HepG2 (cell line): ENCODE results near the gene SYNJ2. TPM values are rescaled to one million over a fixed set of nuclear protein-coding genes. Genes with fewer than 3 reads are reported as not detected.

ENCODE experiments used
- ATRX ChIP-seq: sonication (generic); formaldehyde crosslinking; IDR thresholded peaks from 2 replicates; pipeline ENCODE4 v1.4.0; 2020; ENCODE audit warnings: missing genetic modification reagents, borderline replicate concordance
- HNRNPK ChIP-seq: fragments of 200-400 bp; formaldehyde crosslinking; IDR thresholded peaks from 2 replicates; pipeline ENCODE4 v1.6.1; 2018; ENCODE audit warnings: low read length, low read depth, moderate library complexity, mild to moderate bottlenecking; ENCODE audit not compliant: poor library complexity, severe bottlenecking
- IRF2 ChIP-seq: IDR thresholded peaks from 2 replicates; pipeline ENCODE4 v1.6.1; 2018; ENCODE audit warnings: missing genetic modification reagents, missing compliant biosample characterization
- KMT2A ChIP-seq: sonication (generic); formaldehyde crosslinking; IDR thresholded peaks from 2 replicates; pipeline ENCODE4 v1.4.0; 2020; ENCODE audit warnings: missing genetic modification reagents
- MAZ ChIP-seq, 2 experiments: sonication (generic) in 1 of 2; formaldehyde crosslinking in 1 of 2; IDR thresholded peaks; 2 replicates each; pipeline versions ENCODE4 v1.5.0 to v1.6.1; 2012 to 2020; ENCODE audit warnings: low read depth in 2 of 2, mild to moderate bottlenecking in 2 of 2, borderline replicate concordance in 1 of 2, improper control_type of control experiment in 1 of 2, low read length in 1 of 2, missing genetic modification reagents in 1 of 2, moderate library complexity in 1 of 2
- MXI1 ChIP-seq: IDR thresholded peaks from 3 replicates; pipeline ENCODE4 v1.6.1; 2012; ENCODE audit warnings: low read depth, low read length, inconsistent platforms, borderline replicate concordance
- NR2C2 ChIP-seq: sonication (generic); formaldehyde crosslinking; IDR thresholded peaks from 2 replicates; pipeline ENCODE4 v1.4.0; 2020; ENCODE audit warnings: missing genetic modification reagents, mild to moderate bottlenecking, moderate library complexity, borderline replicate concordance
- NR3C1 ChIP-seq: sonication (generic); formaldehyde crosslinking; IDR thresholded peaks from 2 replicates; pipeline ENCODE4 v1.4.0; 2020; ENCODE audit warnings: missing genetic modification reagents
- PCBP1 ChIP-seq: fragments of 200-400 bp; formaldehyde crosslinking; IDR thresholded peaks from 2 replicates; pipeline ENCODE4 v1.6.1; 2017; ENCODE audit warnings: mild to moderate bottlenecking, low read depth, low read length, borderline replicate concordance
- POLR2A ChIP-seq, 2 experiments: IDR thresholded peaks; 2 replicates each; pipeline ENCODE4 v1.6.1; 2011; ENCODE audit warnings: low read depth in 2 of 2, low read length in 2 of 2, mild to moderate bottlenecking in 1 of 2, moderate library complexity in 1 of 2; ENCODE audit not compliant: insufficient read depth in 1 of 2
- RARA ChIP-seq: IDR thresholded peaks from 2 replicates; pipeline ENCODE4 v1.6.1; 2016; ENCODE audit warnings: missing genetic modification reagents, missing compliant biosample characterization
- SIX1 ChIP-seq: sonication (generic); formaldehyde crosslinking; IDR thresholded peaks from 2 replicates; pipeline ENCODE4 v1.4.0; 2020; ENCODE audit warnings: missing genetic modification reagents, borderline replicate concordance
- ZFYVE20 ChIP-seq: sonication (generic); formaldehyde crosslinking; IDR thresholded peaks from 2 replicates; pipeline ENCODE4 v1.8.0; 2023; ENCODE audit warnings: low read depth, mild to moderate bottlenecking, moderate library complexity, missing genetic modification reagents, borderline replicate concordance
- ZNF441 ChIP-seq: sonication (generic); formaldehyde crosslinking; IDR thresholded peaks from 2 replicates; pipeline ENCODE4 v1.7.0; 2021; ENCODE audit warnings: missing genetic modification reagents, borderline replicate concordance
- ZNF670 ChIP-seq: sonication (generic); formaldehyde crosslinking; IDR thresholded peaks from 2 replicates; pipeline ENCODE4 v1.8.0; 2022; ENCODE audit warnings: mild to moderate bottlenecking, missing genetic modification reagents, borderline replicate concordance
- ZNF737 ChIP-seq: sonication (generic); formaldehyde crosslinking; IDR thresholded peaks from 2 replicates; pipeline ENCODE4 v1.5.0; 2020; ENCODE audit warnings: missing genetic modification reagents, mild to moderate bottlenecking, borderline replicate concordance
- ZNF839 ChIP-seq: sonication (generic); formaldehyde crosslinking; IDR thresholded peaks from 2 replicates; pipeline ENCODE4 v1.4.0; 2020; ENCODE audit warnings: missing genetic modification reagents, mild to moderate bottlenecking, borderline replicate concordance
- ZNF891 ChIP-seq: sonication (generic); formaldehyde crosslinking; IDR thresholded peaks from 2 replicates; pipeline ENCODE4 v1.5.0; 2020; ENCODE audit warnings: mild to moderate bottlenecking, missing genetic modification reagents
- polyA plus RNA-seq, 8 experiments: library from polyadenylated mRNA; depleted of rRNA in 3 of 8; stranded (reverse) in 7 of 8; unstranded in 1 of 8; fragments of >200 nt; fragmentation: Illumina TruSeq in 4 of 8; extraction: Trizol in 4 of 8; gene quantifications; 2 replicates each; pipeline versions ENCODE4 v1.2.1 to v1.2.3, GENCODE V29; 2011 to 2016; ENCODE audit warnings: low read depth in 4 of 8, missing spikeins in 1 of 8, mixed read lengths in 1 of 8; ENCODE audit not compliant: insufficient read depth in 1 of 8
- total RNA-seq, 5 experiments: library from RNA; depleted of rRNA; stranded (reverse); fragments of >200 nt; fragmentation: Illumina TruSeq; extraction: Trizol; gene quantifications; 2 replicates each; pipeline ENCODE4 v1.2.3, GENCODE V29; 2016; ENCODE audit warnings: low read depth in 1 of 5
- TF ChIP-seq, protein P1 (sequence below): sonication (generic); formaldehyde crosslinking; IDR thresholded peaks from 2 replicates; pipeline ENCODE4 v1.4.0; 2020; ENCODE audit warnings: mild to moderate bottlenecking, missing genetic modification reagents
- TF ChIP-seq, protein P2 (sequence below): IDR thresholded peaks from 2 replicates; pipeline ENCODE4 v1.6.1; 2016
- TF ChIP-seq, protein P3 (sequence below): sonication (generic); formaldehyde crosslinking; IDR thresholded peaks from 2 replicates; pipeline ENCODE4 v1.9.0; 2021; ENCODE audit warnings: missing genetic modification reagents, borderline replicate concordance
- TF ChIP-seq, protein P4 (sequence below): sonication (generic); formaldehyde crosslinking; IDR thresholded peaks from 2 replicates; pipeline ENCODE4 v1.8.0; 2022; ENCODE audit warnings: mild to moderate bottlenecking, missing genetic modification reagents, borderline replicate concordance

The SYNJ2 gene
- total and polyA plus RNA-seq, 2 of the 13 experiments (the other 11 are each of a cell fraction or from before 2014, with no cell fraction given) = 39.1 to 57.6 TPM

DNA sequence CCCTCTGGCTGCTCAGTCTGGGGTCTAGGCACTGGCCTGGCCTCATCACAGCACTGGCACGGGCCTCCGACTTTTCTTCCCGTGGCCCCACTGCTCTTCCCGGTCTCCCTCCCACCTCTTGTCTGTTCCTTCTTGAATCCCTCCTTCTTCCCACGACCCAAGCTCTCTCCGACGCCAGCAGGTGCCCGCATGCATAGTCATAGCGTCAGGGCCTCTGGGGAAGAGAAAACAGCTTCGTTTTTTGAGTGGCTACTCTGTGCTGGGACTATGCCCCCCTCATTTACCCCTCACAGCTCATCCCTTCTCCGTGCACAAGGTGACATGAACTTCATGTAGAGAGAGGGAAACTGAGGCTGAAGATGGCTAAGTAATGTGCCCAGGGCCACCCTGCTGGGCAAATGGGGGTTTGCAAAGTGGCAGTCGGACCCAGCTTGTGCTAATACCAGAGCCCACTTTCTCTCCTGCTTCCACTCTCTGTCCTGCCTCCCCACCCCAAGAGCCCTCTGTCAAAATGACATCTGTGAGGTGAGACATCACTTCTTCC, 59.2 kb downstream of the SYNJ2 start (continued):
- TF ChIP-seq, protein P1, sequence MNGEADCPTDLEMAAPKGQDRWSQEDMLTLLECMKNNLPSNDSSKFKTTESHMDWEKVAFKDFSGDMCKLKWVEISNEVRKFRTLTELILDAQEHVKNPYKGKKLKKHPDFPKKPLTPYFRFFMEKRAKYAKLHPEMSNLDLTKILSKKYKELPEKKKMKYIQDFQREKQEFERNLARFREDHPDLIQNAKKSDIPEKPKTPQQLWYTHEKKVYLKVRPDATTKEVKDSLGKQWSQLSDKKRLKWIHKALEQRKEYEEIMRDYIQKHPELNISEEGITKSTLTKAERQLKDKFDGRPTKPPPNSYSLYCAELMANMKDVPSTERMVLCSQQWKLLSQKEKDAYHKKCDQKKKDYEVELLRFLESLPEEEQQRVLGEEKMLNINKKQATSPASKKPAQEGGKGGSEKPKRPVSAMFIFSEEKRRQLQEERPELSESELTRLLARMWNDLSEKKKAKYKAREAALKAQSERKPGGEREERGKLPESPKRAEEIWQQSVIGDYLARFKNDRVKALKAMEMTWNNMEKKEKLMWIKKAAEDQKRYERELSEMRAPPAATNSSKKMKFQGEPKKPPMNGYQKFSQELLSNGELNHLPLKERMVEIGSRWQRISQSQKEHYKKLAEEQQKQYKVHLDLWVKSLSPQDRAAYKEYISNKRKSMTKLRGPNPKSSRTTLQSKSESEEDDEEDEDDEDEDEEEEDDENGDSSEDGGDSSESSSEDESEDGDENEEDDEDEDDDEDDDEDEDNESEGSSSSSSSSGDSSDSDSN (CRISPR knock-in tag) = no peak
- TF ChIP-seq SIX1 (CRISPR knock-in tag) (no peak), ZNF839 (CRISPR knock-in tag) (no peak), PCBP1 (no peak), ZNF737 (no peak), KMT2A (CRISPR knock-in tag) (no peak), RARA (CRISPR knock-in tag) (no peak), IRF2 (CRISPR knock-in tag) (no peak), NR3C1 (CRISPR knock-in tag) (no peak), NR2C2 (CRISPR knock-in tag) (no peak), ATRX (CRISPR knock-in tag) (no peak), POLR2A (IDR thresholded peaks at IDR 0.05; ENCODE audit: insufficient read depth in 1 of 2, low read depth in 2 of 2, low read length in 2 of 2) (no peak), ZNF891 (no peak), ZFYVE20 (no peak), ZNF670 (CRISPR knock-in tag) (no peak), MXI1 (no peak), ZNF441 (CRISPR knock-in tag) (no peak), MAZ (IDR thresholded peaks at IDR 0.05; ENCODE audit: borderline replicate concordance, low read depth, low read length) (0 out of 2 replicates have a peak, but pooled peaks have one; percentile 18), MAZ (CRISPR knock-in tag; IDR thresholded peaks at IDR 0.05; ENCODE audit: low read depth) (no peak), HNRNPK (no peak)
- TF ChIP-seq, protein P2, sequence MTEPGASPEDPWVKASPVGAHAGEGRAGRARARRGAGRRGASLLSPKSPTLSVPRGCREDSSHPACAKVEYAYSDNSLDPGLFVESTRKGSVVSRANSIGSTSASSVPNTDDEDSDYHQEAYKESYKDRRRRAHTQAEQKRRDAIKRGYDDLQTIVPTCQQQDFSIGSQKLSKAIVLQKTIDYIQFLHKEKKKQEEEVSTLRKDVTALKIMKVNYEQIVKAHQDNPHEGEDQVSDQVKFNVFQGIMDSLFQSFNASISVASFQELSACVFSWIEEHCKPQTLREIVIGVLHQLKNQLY (CRISPR knock-in tag) = no peak
- TF ChIP-seq, protein P3, sequence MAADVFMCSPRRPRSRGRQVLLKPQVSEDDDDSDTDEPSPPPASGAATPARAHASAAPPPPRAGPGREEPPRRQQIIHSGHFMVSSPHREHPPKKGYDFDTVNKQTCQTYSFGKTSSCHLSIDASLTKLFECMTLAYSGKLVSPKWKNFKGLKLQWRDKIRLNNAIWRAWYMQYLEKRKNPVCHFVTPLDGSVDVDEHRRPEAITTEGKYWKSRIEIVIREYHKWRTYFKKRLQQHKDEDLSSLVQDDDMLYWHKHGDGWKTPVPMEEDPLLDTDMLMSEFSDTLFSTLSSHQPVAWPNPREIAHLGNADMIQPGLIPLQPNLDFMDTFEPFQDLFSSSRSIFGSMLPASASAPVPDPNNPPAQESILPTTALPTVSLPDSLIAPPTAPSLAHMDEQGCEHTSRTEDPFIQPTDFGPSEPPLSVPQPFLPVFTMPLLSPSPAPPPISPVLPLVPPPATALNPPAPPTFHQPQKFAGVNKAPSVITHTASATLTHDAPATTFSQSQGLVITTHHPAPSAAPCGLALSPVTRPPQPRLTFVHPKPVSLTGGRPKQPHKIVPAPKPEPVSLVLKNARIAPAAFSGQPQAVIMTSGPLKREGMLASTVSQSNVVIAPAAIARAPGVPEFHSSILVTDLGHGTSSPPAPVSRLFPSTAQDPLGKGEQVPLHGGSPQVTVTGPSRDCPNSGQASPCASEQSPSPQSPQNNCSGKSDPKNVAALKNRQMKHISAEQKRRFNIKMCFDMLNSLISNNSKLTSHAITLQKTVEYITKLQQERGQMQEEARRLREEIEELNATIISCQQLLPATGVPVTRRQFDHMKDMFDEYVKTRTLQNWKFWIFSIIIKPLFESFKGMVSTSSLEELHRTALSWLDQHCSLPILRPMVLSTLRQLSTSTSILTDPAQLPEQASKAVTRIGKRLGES = no peak
- TF ChIP-seq, protein P4, sequence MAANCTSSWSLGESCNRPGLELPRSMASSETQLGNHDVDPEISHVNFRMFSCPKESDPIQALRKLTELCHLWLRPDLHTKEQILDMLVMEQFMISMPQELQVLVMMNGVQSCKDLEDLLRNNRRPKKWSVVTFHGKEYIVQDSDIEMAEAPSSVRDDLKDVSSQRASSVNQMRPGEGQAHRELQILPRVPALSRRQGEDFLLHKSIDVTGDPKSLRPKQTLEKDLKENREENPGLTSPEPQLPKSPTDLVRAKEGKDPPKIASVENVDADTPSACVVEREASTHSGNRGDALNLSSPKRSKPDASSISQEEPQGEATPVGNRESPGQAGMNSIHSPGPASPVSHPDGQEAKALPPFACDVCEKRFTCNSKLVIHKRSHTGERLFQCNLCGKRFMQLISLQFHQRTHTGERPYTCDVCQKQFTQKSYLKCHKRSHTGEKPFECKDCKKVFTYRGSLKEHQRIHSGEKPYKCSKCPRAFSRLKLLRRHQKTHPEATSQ (CRISPR knock-in tag) = no peak
